Tibial nerve (tissue), 4 donors: ENCODE data around the gene G3BP2.

ENCODE experiments used
- CTCF ChIP-seq, 5 experiments: fragments of 200-600 bp in 3 of 5; fragments of 450-650 bp in 2 of 5; sonication (generic) in 3 of 5; IDR thresholded peaks; one replicate each; pipeline ENCODE4 v1.5.1; 2016 to 2019; ENCODE audit warnings: antibody characterized with exemption in 5 of 5, mild to moderate bottlenecking in 3 of 5, moderate library complexity in 2 of 5
- EP300 ChIP-seq, 2 donors: sonication (generic); formaldehyde crosslinking; IDR thresholded peaks; one replicate each; pipeline ENCODE4 v1.6.1; 2017; ENCODE audit warnings: antibody characterized with exemption in 2 of 2, mild to moderate bottlenecking in 1 of 2

- TF ChIP-seq CTCF (IDR thresholded peaks at IDR 0.05) (no peak), EP300 (IDR thresholded peaks at IDR 0.05) (no peak)
Measured at GRCh38 chr4:75714704-75715103, 41.5 kb upstream of the G3BP2 start.
